Measurements from ENCODE around the gene RTP2.

GRCh38 chr3:187720337-187720670 is 17.9 kb upstream of the RTP2 start:
- no peak for TF ChIP-seq CTCF (IDR thresholded peaks at IDR 0.05)
- TF ChIP-seq POLR2A (IDR thresholded peaks at IDR 0.05): no peak

All from thyroid gland (tissue), 4 donors.